ENCODE data around the gene ACTRT2. TPM values are rescaled to one million over a fixed set of nuclear protein-coding genes. Genes with fewer than 3 reads are reported as not detected.

The ACTRT2 gene
- total RNA-seq, 1 donor from 2014 or later = not detected

DNA sequence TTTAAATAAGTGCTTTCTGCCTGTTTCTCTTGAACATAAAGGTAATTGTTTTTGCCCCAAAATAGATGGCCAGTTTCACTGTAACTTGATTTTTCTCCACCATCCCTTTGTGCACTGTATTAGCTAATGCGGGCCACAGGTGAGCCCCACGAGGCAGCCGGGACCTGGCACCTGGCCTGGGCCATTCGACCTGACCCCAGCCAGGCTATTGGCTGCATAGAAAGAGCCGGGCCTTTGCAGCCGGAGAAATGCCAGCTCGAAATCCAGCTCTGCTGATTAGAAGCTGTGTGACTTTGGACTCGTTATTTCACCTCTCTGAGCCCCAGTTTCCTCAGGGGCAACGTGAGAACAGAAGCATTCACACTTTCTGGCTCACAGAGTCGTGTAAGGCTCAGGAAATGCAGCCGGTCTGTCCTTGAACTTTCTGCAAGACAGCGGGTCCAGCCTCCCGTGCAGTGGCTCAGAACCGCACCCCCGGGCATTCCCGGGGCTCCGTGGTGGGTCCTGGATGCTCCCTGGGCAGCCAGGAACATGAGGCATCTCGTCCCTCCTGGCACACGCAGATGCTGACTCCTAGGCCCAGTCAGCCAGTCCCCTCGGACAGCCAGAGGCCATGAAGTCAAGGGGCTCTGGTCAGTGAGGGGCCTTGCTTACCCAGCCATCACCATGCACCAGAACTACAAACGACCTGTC lies 37.4 kb upstream of the ACTRT2 start:
- DNase-seq (ENCODE audit: low spot score) = no peak
- no peaks in the 10 kb centered on the region for H3K4me1 Mint-ChIP-seq (ENCODE audit: unreplicated experiment)
- H3K4me3 Mint-ChIP-seq (ENCODE audit: unreplicated experiment) = no peak overlapping the region
- H3K9me3 Mint-ChIP-seq (ENCODE audit: unreplicated experiment) = no peaks in the 10 kb centered on the region
- H3K36me3 Mint-ChIP-seq (ENCODE audit: low read depth, unreplicated experiment) = peaks cover 6% of the 10 kb centered on the region
- TF ChIP-seq, protein P1, sequence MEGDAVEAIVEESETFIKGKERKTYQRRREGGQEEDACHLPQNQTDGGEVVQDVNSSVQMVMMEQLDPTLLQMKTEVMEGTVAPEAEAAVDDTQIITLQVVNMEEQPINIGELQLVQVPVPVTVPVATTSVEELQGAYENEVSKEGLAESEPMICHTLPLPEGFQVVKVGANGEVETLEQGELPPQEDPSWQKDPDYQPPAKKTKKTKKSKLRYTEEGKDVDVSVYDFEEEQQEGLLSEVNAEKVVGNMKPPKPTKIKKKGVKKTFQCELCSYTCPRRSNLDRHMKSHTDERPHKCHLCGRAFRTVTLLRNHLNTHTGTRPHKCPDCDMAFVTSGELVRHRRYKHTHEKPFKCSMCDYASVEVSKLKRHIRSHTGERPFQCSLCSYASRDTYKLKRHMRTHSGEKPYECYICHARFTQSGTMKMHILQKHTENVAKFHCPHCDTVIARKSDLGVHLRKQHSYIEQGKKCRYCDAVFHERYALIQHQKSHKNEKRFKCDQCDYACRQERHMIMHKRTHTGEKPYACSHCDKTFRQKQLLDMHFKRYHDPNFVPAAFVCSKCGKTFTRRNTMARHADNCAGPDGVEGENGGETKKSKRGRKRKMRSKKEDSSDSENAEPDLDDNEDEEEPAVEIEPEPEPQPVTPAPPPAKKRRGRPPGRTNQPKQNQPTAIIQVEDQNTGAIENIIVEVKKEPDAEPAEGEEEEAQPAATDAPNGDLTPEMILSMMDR (IDR thresholded peaks at IDR 0.05; ENCODE audit: unreplicated experiment) = no peak
- peaks cover 10% of the 10 kb centered on the region for H3K27me3 Mint-ChIP-seq (ENCODE audit: unreplicated experiment)
- H3K27ac Mint-ChIP-seq (ENCODE audit: unreplicated experiment) = no peak overlapping the region

GRCh38 chr1:2984399-2985061 lies 36.7 kb upstream of the ACTRT2 start:
- Mint-ChIP-seq H3K27me3 (ENCODE audit: unreplicated experiment) (peaks cover 10% of the 10 kb centered on the region), H3K4me3 (ENCODE audit: unreplicated experiment) (no peak overlapping the region), H3K27ac (ENCODE audit: unreplicated experiment) (no peak overlapping the region), H3K4me1 (ENCODE audit: unreplicated experiment) (no peaks in the 10 kb centered on the region), H3K36me3 (ENCODE audit: low read depth, unreplicated experiment) (peaks cover 6% of the 10 kb centered on the region), H3K9me3 (ENCODE audit: unreplicated experiment) (no peaks in the 10 kb centered on the region)
- TF ChIP-seq, protein P1 (IDR thresholded peaks at IDR 0.05; ENCODE audit: unreplicated experiment) = no peak
- DNase-seq (ENCODE audit: low spot score) = no peak

DNA sequence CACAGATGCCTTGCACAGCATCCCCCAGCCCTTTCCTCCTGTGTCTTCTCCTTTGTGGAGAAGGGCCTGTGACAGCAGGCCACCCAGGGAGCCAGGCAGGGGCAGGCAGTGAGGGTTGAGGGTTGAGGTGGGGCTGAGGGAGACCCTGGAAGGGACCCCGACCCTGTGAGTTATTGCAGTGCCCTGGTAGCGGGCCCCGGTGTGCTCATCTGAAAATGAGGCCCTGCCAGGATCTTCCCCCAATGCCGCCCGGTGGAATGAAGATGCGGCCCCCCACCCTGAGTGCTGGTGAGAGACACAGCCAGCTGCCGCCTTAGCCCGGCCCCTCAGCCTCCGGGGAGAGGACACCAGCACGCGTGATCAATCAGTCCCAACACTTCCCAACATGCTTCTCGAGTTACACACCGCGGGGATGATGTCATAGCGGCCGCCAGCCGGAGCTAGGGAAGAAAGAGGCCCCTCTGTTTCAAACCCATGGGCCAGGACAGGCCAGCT lies 36.2 kb upstream of the ACTRT2 start:
- Mint-ChIP-seq H3K4me1 (ENCODE audit: unreplicated experiment) (no peaks in the 10 kb centered on the region), H3K36me3 (ENCODE audit: low read depth, unreplicated experiment) (peaks cover 6% of the 10 kb centered on the region), H3K4me3 (ENCODE audit: unreplicated experiment) (no peak overlapping the region), H3K9me3 (ENCODE audit: unreplicated experiment) (no peaks in the 10 kb centered on the region), H3K27me3 (ENCODE audit: unreplicated experiment) (peaks cover 10% of the 10 kb centered on the region), H3K27ac (ENCODE audit: unreplicated experiment) (no peak overlapping the region)
- TF ChIP-seq, protein P1 (IDR thresholded peaks at IDR 0.05; ENCODE audit: unreplicated experiment) = no peak
- DNase-seq (ENCODE audit: low spot score) = no peak

DNA sequence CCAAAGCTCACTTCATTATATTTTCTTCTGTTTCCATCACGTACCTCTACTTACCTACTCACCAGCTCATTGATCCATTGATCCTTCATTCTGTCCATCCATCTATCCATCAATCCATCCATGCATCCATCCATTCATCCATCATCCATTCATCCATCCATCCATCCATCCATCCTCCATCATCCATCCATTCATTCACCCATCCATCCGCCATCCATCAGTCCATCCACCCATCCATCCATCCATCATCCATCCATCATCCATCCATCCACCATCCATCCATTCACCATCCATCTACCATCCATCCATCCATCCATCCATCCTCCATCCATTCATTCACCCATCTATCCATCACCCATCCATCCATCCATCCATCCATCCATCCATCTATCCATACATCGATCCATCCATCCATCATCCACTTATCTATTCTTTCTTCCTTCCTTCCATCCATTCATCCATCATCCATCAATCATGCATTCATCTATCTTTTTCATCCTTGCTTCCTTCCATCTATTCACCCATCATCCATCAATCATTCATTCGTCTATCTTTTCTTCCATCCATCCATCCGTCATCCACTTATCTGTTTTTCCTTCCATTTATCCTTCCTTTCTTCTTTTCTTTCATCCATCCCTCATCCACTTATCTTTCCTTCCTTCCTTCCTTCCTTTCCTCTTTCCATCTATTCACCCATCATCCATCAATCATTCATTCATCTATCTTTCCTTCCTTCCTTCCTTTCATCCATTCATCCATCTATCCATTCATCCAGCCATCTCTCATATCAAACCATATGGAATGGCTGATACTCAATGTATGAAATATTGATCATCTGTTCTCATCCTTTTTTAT lies 35.3 kb upstream of the ACTRT2 start:
- H3K4me1 Mint-ChIP-seq (ENCODE audit: unreplicated experiment) = no peaks in the 10 kb centered on the region
- H3K27me3 Mint-ChIP-seq (ENCODE audit: unreplicated experiment) = peaks cover 10% of the 10 kb centered on the region
- TF ChIP-seq, protein P1 (IDR thresholded peaks at IDR 0.05; ENCODE audit: unreplicated experiment) = no peak
- H3K4me3 Mint-ChIP-seq (ENCODE audit: unreplicated experiment) = no peak overlapping the region
- H3K36me3 Mint-ChIP-seq (ENCODE audit: low read depth, unreplicated experiment) = peaks cover 6% of the 10 kb centered on the region
- no peaks in the 10 kb centered on the region for H3K9me3 Mint-ChIP-seq (ENCODE audit: unreplicated experiment)
- no peak overlapping the region for H3K27ac Mint-ChIP-seq (ENCODE audit: unreplicated experiment)
- no peak for DNase-seq (ENCODE audit: low spot score)

Measured in endothelial cell (in vitro differentiated cells).